ENCODE data around the gene GPR157. TPM values are rescaled to one million over a fixed set of nuclear protein-coding genes. Genes with fewer than 3 reads are reported as not detected.

Gene GPR157
- total RNA-seq, 1 donor from 2014 or later, result 44.0 TPM

DNA sequence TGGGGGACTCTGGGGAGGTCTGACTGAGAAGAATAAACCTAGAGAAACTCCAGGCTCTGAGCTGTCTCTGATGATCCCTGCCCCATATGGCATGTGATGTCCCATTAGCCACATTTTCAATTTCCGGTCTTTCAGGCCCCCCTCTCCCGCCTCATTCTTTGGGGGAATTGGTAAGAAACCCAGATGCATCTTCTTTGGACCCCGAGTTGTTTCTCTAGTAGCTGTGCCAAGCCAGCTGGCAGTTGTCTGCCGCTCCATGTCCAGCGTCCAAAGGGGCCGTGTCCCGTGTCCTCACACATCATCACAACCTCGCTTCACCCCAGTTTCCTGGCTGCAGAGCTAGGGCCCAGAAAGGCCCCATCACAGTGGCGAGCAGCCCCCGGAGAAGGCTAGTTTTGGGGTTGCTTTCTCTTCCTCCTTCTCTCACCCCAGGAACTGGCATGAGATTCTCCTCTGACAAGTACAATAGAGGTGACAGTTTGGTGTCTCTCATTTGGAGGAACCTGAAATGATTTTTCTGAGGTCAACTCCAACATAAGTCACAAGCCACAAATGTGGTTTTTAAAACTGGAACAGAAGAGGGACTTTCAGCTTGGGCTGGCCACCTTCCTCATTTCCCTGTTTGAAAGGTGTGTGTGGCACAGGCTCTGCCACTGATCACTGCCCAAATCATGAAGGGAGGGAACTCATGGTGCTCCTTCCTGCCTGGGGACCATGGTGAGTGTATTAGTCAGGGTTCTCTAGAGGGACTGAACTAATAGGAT, 6.4 kb upstream of the GPR157 start:
- DNase-seq (ENCODE audit: low read depth) (no peak), FAIRE-seq (no peak)

DNA sequence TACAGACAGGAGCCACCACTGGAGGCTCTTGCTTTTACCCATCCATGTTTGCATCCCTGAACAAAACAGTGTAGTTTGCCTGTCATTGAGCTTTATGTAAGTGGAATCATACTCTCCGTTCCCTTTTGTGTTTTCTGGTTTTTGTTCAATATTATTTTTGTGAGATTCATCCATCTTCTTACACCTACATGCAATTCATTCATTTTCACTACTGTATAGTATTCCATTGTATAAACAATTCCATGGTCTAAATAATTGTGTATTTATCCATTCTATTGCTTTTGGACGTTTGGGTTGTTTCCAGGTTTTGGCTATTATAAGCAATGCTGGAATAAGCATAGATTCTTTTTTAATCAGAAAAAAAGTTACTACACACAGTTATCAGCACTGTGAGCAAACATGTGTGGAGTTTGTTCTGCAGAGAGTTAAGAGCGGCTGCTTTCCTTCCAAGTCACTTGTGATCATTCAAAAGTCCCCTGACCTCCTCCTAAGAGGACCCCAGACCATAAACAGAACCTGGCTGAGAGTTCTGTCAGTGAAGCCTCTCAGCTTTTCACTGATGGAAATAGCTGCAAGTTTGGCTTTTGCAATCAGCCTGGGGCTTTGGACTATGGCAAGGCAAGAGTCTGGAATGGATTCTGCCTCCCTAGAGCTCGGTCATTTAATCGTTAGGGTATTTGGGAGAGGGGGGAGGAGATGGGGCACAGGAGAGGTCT, 5.1 kb upstream of the GPR157 start:
- no peak overlapping the region for H3K4me3 ChIP-seq (ENCODE audit: low read depth, low read length)
- H3K36me3 ChIP-seq (ENCODE audit: control insufficient read depth, insufficient read depth, low read length), result no peaks in the 10 kb centered on the region
- DNase-seq (ENCODE audit: low read depth) (no peak), FAIRE-seq (no peak)
- H3K27me3 ChIP-seq (ENCODE audit: control insufficient read depth, insufficient read depth, low read length), result no peaks in the 10 kb centered on the region
- TF ChIP-seq, protein P1, sequence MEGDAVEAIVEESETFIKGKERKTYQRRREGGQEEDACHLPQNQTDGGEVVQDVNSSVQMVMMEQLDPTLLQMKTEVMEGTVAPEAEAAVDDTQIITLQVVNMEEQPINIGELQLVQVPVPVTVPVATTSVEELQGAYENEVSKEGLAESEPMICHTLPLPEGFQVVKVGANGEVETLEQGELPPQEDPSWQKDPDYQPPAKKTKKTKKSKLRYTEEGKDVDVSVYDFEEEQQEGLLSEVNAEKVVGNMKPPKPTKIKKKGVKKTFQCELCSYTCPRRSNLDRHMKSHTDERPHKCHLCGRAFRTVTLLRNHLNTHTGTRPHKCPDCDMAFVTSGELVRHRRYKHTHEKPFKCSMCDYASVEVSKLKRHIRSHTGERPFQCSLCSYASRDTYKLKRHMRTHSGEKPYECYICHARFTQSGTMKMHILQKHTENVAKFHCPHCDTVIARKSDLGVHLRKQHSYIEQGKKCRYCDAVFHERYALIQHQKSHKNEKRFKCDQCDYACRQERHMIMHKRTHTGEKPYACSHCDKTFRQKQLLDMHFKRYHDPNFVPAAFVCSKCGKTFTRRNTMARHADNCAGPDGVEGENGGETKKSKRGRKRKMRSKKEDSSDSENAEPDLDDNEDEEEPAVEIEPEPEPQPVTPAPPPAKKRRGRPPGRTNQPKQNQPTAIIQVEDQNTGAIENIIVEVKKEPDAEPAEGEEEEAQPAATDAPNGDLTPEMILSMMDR (IDR thresholded peaks at IDR 0.05; ENCODE audit: insufficient read depth, low read length, severe bottlenecking), result no peak

More for the DNA sequence above, 6.4 kb upstream of the GPR157 start:
- no peaks in the 10 kb centered on the region for H3K27me3 ChIP-seq (ENCODE audit: control insufficient read depth, insufficient read depth, low read length)
- no peaks in the 10 kb centered on the region for H3K36me3 ChIP-seq (ENCODE audit: control insufficient read depth, insufficient read depth, low read length)
- TF ChIP-seq, protein P1 (IDR thresholded peaks at IDR 0.05; ENCODE audit: insufficient read depth, low read length, severe bottlenecking), result no peak
- no peak overlapping the region for H3K4me3 ChIP-seq (ENCODE audit: low read depth, low read length)

DNA sequence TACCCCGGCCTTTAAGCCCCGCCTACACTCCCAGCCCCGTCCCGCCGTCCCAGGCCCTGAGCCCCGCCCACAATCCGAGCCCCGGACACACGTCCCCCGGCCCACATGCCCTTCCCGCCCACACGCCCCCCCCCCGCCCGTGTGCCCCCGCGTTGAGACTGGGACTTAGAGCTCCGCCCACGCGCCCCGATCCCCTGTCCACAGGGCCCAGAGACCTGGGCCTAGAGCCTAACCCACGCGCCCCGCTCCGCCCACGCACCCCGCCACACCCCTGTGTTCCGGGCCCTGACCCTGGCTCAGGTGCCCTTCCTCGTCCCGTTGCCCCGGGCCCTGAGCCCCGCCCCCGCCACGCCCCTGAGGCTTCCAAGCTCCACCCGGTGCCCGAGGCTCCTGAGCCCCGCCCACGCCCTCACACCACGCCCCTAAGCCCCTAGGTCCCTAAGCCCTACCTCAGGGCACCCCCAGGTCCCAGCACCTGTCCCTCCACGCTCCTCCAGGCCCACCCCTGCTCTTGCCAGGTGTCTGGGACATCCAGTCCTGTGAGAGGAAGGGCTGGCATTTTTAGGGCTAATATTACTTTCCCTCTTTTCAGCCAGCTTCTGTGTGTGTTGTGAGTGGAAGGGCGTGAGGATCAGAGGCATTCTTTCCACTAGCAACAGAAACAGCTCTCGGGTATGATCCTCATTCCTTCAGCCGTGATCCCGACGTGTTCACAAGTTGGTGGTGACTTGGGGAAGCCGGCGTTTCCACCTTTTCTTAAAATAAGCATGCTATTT, 552 bp upstream of the GPR157 start:
- Histone ChIP-seq H3K27me3 (ENCODE audit: control insufficient read depth, insufficient read depth, low read length) (no peaks in the 10 kb centered on the region), H3K4me3 (ENCODE audit: low read depth, low read length) (peak overlapping the region; percentile 85), H3K36me3 (ENCODE audit: control insufficient read depth, insufficient read depth, low read length) (no peaks in the 10 kb centered on the region)
- no peak for DNase-seq (ENCODE audit: low read depth)
- TF ChIP-seq, protein P1 (IDR thresholded peaks at IDR 0.05; ENCODE audit: insufficient read depth, low read length, severe bottlenecking), result no peak
- no peak for FAIRE-seq

DNA sequence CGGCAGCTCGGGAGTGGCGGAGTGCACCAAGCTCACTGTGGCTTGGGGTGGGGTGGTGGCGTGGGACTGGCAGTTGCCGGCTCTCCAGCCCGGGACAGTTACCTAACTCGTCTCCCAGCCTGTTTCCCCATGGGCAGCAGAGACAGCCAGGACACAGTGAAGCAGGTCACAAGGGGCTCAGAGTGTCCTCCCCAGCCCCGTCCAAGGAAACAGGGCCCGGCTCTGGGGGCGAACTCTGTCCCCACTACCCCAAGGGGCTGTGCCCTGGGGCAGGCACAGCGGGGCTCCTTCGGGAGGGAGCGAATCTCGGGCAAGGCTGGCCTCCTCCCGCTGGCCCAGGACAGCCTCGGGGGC, 759 bp downstream of the GPR157 start:
- FAIRE-seq, result no peak
- Histone ChIP-seq H3K27me3 (ENCODE audit: control insufficient read depth, insufficient read depth, low read length) (no peaks in the 10 kb centered on the region), H3K4me3 (ENCODE audit: low read depth, low read length) (peak overlapping the region; percentile 85), H3K36me3 (ENCODE audit: control insufficient read depth, insufficient read depth, low read length) (no peaks in the 10 kb centered on the region)
- TF ChIP-seq, protein P1 (IDR thresholded peaks at IDR 0.05; ENCODE audit: insufficient read depth, low read length, severe bottlenecking), result no peak
- no peak for DNase-seq (ENCODE audit: low read depth)

DNA sequence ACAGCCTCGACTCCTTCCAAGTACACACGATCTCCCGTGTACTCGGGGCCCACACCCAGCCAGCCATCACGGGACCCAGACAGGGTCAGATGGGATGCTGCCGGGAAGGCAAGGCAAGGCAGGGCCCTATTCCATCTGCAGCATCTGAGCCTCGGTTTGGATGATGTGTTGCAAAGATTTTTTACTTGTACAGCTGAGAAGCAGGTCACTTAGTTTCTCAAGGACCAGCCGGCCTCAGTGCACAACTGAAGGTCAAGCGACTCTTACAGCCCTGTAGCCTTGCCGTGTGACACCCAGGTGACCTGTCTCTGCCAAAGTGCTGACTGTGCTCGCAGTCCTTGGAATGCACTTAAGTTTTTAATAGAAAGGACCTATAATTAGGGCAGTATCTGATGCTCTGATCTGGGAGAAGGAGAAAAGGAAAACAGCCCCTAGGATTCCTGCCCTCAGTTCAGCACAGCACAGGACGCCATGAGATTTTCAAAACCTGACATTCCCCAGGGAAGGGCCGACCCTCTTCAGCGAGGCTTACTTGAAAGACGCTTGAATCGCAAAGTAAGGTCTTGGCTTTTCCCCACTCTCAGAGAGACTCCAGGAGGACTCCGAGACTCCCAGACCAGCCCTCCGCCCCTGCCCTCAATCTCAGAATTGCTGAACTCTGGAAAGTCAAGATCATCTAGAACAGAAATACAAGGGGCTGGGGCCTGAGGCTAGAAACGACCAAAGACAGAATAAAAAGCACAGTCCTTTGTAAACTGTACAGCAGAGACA, 1.3 kb downstream of the GPR157 start:
- H3K4me3 ChIP-seq (ENCODE audit: low read depth, low read length), result peak overlapping the region; percentile 85
- no peak for DNase-seq (ENCODE audit: low read depth)
- H3K27me3 ChIP-seq (ENCODE audit: control insufficient read depth, insufficient read depth, low read length), result no peaks in the 10 kb centered on the region
- no peaks in the 10 kb centered on the region for H3K36me3 ChIP-seq (ENCODE audit: control insufficient read depth, insufficient read depth, low read length)
- TF ChIP-seq, protein P1 (IDR thresholded peaks at IDR 0.05; ENCODE audit: insufficient read depth, low read length, severe bottlenecking), result no peak
- FAIRE-seq, result no peak
